Left kidney (tissue), 2 donors: ENCODE results near the gene COL4A6. TPM values are rescaled to one million over a fixed set of nuclear protein-coding genes. Genes with fewer than 3 reads are reported as not detected.

Experiments
- DNase-seq: peaks from one replicate; pipeline ENCODE4 v3.0.0-alpha.2; 2013
- polyA plus RNA-seq: library from polyadenylated mRNA; unstranded; fragments of 120-200 nt; gene quantifications from one replicate; pipeline ENCODE4 v1.2.1, GENCODE V29; 2013; ENCODE audit not compliant: insufficient read length

The COL4A6 gene
- polyA plus RNA-seq, 1 donor = 16.0 TPM

GRCh38 chrX:108271397-108271787 lies 166.8 kb downstream of the COL4A6 start:
- no peak for DNase-seq

- DNase-seq = no peak
Measured at GRCh38 chrX:108270739-108271396, 167.4 kb downstream of the COL4A6 start.

GRCh38 chrX:108270280-108270679 lies 167.9 kb downstream of the COL4A6 start:
- no peak for DNase-seq

DNA sequence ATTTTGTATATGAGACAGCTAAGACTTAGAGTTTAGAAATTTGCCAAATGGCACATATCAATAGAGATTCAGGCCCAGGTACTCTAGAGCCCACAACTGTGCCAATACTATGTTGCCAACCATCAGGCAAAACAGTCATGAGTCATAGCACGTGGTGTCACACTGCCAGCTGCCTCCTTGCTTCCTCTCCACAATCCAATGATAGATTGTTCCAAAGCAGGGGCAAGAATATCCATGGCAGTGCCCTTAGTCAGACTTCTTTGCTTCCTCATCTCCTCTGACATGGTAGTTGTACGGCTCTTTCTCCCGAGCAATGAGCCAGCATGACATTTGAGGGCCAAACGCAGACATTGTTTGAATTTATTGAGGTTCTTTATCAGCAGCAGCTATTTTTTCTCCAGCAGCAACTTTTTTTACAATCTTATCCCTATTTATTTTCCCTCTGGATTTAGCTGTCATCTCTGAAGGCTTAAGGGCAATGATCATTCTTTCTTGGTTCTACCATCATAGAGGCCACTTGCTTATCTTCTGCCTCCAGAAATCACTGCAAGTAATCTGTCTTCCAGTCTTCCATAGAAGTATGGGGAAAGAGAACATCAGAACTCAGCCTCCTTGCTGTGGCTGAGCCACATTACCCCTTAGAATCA lies 169.7 kb downstream of the COL4A6 start:
- DNase-seq = no peak

DNA sequence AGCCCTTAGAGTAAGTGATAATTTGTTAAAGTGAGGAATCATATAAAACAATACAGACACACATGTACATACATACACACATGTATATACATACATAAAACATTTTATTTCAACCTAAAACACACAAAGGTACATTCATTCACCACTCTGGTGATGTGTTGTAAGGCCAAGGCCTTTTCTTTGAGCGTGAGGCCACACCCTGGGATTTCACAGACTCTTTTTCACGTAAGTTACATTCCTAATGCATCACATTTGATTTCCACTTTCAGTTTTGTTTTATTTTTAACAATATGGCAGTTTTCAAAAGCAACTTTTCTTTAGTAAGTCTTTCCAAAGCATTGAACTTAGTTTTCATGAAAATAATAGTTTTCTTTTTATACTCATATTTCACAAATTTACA lies 170.7 kb downstream of the COL4A6 start:
- DNase-seq = no peak

- DNase-seq = no peak
Measured at GRCh38 chrX:108264376-108264775, 173.8 kb downstream of the COL4A6 start.

- no peak for DNase-seq
Measured at GRCh38 chrX:108261549-108262203, 176.5 kb downstream of the COL4A6 start.

- no peak for DNase-seq
Measured at GRCh38 chrX:108257556-108257955, 180.7 kb downstream of the COL4A6 start.

DNA sequence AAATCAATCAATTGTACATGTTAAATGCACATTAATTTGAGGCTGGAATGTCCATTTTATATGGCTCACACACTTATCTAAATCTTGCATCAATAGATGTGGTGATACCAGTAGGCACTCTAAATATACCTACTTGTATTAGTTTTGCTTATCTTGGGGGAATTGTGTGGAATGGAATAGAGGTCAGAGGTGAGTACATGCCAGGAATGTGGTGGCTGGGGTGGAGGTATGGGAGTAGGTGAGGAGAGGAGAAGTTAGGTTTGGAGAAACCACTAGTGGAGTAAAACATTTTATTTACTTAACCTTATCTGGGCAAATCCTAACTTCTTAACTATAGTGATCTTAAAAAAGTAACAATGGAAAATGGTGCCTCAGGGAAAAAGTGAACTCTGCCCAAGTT lies 183.6 kb downstream of the COL4A6 start:
- DNase-seq = no peak

GRCh38 chrX:108250654-108251579 lies 187.3 kb downstream of the COL4A6 start:
- no peak for DNase-seq

DNA sequence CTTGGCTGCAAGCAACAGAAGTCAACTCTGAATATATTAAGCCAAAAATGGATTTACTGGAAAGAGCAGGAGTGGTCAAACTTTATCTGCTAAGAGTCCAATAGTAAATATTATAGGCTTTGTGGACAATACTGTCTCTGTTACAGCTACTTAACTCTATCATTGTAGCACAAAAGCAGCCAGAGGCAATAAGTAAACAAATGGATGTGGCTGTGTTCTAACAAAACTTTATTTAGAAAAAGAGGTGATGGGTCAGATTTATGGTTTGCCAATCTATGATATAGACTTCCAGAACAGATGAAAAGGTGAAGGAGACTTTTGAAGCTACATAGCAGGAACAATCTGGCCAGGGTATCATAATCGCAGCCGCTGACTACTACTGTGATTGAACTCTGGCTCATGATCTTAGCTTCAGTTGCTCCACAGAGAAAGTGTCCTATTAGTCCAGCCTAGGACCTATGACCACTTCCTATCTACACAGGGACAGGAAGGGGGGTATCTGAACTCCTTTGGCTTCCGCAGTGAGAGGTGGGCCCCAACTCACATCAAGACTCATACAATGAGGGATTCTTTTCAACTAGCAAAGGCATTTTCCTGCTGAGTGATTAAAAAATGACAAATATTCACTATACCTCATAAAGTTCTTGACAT lies 191.8 kb downstream of the COL4A6 start:
- DNase-seq = no peak

- DNase-seq = no peak
Measured at GRCh38 chrX:108245462-108245861, 192.8 kb downstream of the COL4A6 start.

DNA sequence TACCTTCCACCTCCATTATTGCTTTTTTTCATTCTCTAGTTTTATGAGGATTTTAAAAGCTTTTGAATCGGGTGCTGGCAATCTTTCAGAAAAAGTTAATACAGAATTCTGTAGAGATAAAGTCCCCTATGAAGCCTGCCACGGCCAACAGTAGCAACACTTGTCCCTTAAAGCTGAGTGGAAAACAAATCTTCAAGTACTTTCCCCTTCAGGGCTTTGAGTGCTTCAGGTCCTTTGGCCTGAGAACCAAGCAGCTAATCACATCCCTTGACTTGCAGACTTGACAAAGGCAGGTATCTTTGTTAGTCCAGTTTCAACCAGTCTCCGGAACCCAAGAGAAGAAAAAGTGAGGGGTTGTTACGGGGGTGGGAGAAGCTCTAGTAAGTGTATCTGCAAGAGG lies 202.2 kb downstream of the COL4A6 start:
- no peak for DNase-seq

GRCh38 chrX:108230574-108230973 lies 207.6 kb downstream of the COL4A6 start:
- no peak for DNase-seq

DNA sequence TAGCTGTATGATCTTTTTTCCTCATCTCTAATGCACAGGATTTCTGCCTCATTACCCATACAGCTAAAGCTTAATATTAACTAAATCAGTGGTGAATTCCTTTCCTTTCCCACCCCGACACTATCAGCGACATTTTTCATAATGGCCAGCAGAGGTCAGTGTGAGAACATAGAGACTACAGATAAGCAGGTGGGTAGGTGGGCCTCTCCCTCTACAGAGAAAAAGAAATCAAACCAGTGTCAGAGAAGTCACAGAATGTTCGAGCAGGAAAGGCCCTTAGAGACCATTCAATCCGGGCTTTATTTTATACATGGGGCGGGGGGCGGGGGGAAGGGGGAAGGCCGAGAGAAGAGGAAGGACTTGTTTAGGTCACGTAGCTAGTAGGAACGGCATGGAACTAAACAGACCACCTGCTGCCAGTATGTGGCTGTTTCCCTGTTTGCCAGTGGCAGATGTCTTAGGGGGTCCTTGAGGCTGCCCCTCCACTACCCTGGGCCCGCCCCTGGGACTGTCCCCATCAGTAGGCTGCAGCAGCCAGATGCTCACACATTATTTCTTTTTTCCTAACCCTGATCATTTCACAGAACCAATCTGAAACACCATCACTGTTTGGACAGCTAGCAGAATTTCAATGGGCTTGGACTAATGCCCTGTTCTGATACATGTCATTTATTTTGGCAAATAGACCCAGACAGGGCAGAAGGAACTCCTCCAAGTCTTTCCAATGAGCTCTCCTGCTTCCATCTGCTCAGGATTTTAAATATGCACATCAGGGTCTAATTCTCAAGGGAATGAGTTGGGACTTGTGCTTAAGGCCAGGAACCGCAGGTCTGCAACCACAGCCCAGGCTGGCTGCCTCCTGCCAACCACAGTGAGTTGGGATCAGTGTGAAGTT lies 213.2 kb downstream of the COL4A6 start:
- peak; percentile 70 for DNase-seq

- no peak for DNase-seq
Measured at GRCh38 chrX:108224218-108224617, 214.0 kb downstream of the COL4A6 start.

- no peak for DNase-seq
Measured at GRCh38 chrX:108223585-108223984, 214.6 kb downstream of the COL4A6 start.

DNA sequence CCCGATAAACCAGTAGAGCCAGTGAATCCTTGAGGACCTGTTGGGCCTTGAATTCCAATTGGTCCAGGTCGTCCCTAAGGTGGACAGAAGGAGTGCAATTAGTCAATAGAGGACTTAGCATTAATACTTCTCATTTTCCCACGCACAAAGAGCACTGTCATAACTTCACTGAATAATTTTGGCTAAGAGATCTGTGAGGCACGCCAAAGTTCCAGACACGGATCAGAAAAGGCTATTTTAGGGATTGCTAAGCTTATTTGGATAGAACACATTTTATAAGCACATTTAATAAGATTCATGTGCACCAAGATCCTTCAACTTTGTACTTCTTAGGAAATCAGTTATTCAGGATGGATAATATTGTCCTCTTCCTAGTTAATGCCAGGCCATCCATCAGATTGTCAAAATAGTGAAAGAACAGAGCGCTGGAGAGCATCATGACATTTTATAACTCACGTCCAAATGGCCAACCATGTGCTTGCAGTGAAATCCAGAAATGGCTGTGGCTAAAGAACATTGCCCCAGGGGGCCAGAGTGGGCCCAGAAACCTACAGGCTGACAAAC lies 216.8 kb downstream of the COL4A6 start:
- no peak for DNase-seq

- no peak for DNase-seq
Measured at GRCh38 chrX:108219949-108220601, 218.1 kb downstream of the COL4A6 start.

- no peak for DNase-seq
Measured at GRCh38 chrX:108217876-108218275, 220.3 kb downstream of the COL4A6 start.
